22Rv1 (cell line): ENCODE data around the gene RNF212.

ENCODE experiments used
- H3K27ac ChIP-seq: fragments of 450-650 bp; 2 replicates; pipeline ENCODE4 v1.5.1; 2017
- CTCF ChIP-seq: fragments of 450-650 bp; IDR thresholded peaks from 2 replicates; pipeline ENCODE4 v1.5.1; 2017; ENCODE audit warnings: mild to moderate bottlenecking
- ZFX ChIP-seq: fragments of 450-650 bp; IDR thresholded peaks from 2 replicates; pipeline ENCODE4 v1.6.1; 2017; ENCODE audit warnings: antibody characterized with exemption, borderline replicate concordance

Gene RNF212

GRCh38 chr4:1096841-1097240 is 16.5 kb downstream of the RNF212 start:
- no peak for TF ChIP-seq CTCF
- TF ChIP-seq ZFX, result no peak
- no peak overlapping the region for H3K27ac ChIP-seq

- TF ChIP-seq ZFX (no peak), CTCF (no peak)
- no peak overlapping the region for H3K27ac ChIP-seq
These were observed 19.1 kb downstream of the RNF212 start for GRCh38 chr4:1094336-1094690.

GRCh38 chr4:1093391-1094335 is 19.7 kb downstream of the RNF212 start:
- TF ChIP-seq CTCF, result no peak
- TF ChIP-seq ZFX, result no peak
- no peak overlapping the region for H3K27ac ChIP-seq

DNA sequence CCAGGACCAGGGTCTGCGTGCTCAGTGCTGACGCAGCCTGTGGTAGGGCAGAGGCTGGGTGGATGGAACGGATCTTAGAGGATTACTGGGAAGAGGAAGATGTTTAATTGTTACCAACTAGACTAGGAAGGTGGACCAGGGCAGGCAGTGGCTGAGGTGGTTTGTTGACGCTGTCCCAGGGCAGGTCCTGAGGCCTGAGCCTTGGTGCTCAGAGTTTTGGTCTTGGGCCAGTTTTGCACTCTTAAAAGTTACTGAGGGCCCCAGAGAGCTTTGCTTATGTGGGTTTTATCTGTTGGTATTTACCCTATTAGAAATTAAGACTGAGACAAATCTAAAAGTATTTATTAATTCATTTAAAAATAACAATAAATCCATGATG is 20.4 kb downstream of the RNF212 start:
- TF ChIP-seq ZFX (no peak), CTCF (no peak)
- H3K27ac ChIP-seq, result no peak overlapping the region

DNA sequence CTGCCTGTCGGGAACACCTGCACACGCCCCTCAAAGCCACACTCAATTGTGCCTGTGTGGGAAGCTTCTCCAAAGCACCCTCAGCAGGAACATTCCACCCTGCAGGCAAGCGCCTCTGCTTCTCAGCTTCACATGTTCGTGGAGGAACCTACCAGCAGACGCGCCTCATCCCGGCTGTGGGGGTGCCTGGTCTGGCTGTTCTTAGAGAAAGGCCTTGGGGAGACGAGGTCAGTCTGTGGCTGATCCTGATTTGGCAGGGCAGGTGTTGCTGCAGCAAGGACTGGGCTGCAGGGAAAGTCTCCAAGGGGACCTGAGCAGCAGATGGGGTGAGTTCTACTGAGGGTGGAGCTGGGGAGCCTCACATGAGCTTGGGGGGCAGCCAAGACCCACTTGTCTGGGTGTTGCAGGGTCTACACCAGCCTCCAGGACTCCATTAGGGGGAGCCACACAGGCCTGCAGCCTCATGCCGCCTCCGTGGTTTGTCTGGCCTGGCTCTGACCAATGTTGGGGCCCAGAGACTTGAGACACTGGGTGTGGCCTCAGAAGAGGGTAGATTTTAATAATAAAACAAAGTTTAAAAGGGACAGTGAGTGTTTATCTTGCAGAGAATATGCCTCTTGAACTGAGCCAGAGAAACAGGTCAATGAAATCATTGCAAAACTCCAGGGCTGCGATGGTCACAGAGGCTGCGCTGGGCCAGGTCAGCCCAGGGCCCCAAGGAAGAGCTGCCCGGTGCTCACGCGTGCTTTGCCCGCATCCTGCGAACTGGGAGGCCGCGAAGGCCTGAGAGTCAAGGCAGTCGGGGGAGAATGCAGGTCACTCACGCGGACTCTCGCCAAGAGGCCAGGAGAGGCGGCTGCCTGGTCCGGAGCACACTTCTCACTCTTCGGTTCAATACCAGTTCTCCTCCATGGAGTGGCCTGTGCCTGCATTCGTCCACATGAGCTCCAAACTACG is 21.1 kb downstream of the RNF212 start:
- no peak overlapping the region for H3K27ac ChIP-seq
- TF ChIP-seq ZFX, result no peak
- no peak for TF ChIP-seq CTCF

- no peak overlapping the region for H3K27ac ChIP-seq
- TF ChIP-seq CTCF (no peak), ZFX (no peak)
These were observed 21.8 kb downstream of the RNF212 start for GRCh38 chr4:1091561-1091995.
